Osteocyte (in vitro differentiated cells): ENCODE measurements around the gene TCHP. TPM values are rescaled to one million over a fixed set of nuclear protein-coding genes. Genes with fewer than 3 reads are reported as not detected.
A peak's percentile ranks its signal among the peaks of the same experiment; 100 is the strongest.
"Not testable (repeated sequence)": the region's sequence is repeated elsewhere in the genome, so short reads cannot be mapped to it uniquely, and the experiment has no call there.

Experiments used
- DNase-seq: peaks from one replicate; pipeline ENCODE4 v3.0.0; 2021; ENCODE audit warnings: mixed read lengths; ENCODE audit not compliant: unreplicated experiment; ENCODE audit errors: extremely low spot score
- H3K27ac Mint-ChIP-seq: one replicate; pipeline ENCODE4 v1.8.0; 2021; ENCODE audit warnings: mild to moderate bottlenecking, mixed read lengths; ENCODE audit not compliant: unreplicated experiment
- H3K27me3 Mint-ChIP-seq: one replicate; pipeline ENCODE4 v1.8.0; 2021; ENCODE audit warnings: mixed read lengths; ENCODE audit not compliant: unreplicated experiment
- H3K36me3 Mint-ChIP-seq: one replicate; pipeline ENCODE4 v1.8.0; 2021; ENCODE audit warnings: mixed read lengths; ENCODE audit not compliant: unreplicated experiment
- H3K4me1 Mint-ChIP-seq: one replicate; pipeline ENCODE4 v1.8.0; 2021; ENCODE audit warnings: mixed read lengths; ENCODE audit not compliant: unreplicated experiment
- H3K4me3 Mint-ChIP-seq: one replicate; pipeline ENCODE4 v1.8.0; 2021; ENCODE audit warnings: mild to moderate bottlenecking, moderate library complexity, mixed read lengths; ENCODE audit not compliant: unreplicated experiment
- H3K9me3 Mint-ChIP-seq: one replicate; pipeline ENCODE4 v1.8.0; 2021; ENCODE audit warnings: mixed read lengths; ENCODE audit not compliant: unreplicated experiment
- total RNA-seq: library from RNA; stranded (reverse); gene quantifications from 2 replicates; pipeline ENCODE4 v1.2.1, GENCODE V29; 2021
- TF ChIP-seq, protein P1 (sequence below): fragments of 200-600 bp; sonication (generic); IDR thresholded peaks from 2 replicates; pipeline ENCODE4 v1.5.0; 2021; ENCODE audit warnings: antibody characterized with exemption, mild to moderate bottlenecking, moderate library complexity

The TCHP gene
- total RNA-seq, 1 donor from 2014 or later, result 14.4 TPM

DNA sequence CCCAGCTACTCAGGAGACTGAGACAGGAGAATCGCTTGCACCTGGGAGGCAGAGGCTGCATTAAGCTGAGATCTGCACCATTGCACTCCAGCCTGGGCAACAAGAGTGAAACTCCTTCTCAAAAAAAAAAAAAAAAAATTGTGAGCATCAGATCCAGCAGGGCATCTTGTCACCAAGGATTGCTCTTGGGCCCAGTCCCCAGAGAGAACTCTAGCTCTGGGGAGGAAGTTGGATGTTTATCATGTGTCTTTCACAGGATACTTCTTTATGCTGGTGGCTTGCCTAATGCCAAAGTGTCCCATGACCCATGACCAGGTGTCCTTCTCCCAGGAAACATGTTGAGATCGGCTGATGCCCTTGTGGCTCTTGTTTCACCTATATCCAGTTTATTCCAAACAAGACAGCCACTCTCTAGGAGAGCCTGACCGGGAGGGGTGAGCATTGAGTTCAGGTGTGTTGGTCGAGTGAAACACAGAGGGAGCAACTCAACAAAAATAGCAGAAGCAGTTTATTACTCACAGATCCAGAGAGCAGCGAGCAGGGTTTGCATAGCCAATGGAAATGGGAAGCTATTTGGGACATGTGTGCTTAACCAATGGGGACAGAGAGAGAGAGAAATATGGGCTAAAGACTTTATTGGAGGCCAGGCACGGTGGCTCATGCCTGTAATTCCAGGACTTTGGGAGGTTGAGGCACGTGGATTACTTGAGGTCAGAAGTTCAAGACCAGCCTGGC, 6.6 kb upstream of the TCHP start:
- Mint-ChIP-seq H3K27me3 (no peaks in the 10 kb centered on the region), H3K9me3 (no peaks in the 10 kb centered on the region), H3K36me3 (no peaks in the 10 kb centered on the region), H3K27ac (no peak overlapping the region), H3K4me1 (peaks cover 17% of the 10 kb centered on the region), H3K4me3 (no peak overlapping the region)
- no peak for DNase-seq
- TF ChIP-seq, protein P1, sequence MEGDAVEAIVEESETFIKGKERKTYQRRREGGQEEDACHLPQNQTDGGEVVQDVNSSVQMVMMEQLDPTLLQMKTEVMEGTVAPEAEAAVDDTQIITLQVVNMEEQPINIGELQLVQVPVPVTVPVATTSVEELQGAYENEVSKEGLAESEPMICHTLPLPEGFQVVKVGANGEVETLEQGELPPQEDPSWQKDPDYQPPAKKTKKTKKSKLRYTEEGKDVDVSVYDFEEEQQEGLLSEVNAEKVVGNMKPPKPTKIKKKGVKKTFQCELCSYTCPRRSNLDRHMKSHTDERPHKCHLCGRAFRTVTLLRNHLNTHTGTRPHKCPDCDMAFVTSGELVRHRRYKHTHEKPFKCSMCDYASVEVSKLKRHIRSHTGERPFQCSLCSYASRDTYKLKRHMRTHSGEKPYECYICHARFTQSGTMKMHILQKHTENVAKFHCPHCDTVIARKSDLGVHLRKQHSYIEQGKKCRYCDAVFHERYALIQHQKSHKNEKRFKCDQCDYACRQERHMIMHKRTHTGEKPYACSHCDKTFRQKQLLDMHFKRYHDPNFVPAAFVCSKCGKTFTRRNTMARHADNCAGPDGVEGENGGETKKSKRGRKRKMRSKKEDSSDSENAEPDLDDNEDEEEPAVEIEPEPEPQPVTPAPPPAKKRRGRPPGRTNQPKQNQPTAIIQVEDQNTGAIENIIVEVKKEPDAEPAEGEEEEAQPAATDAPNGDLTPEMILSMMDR, result no peak

DNA sequence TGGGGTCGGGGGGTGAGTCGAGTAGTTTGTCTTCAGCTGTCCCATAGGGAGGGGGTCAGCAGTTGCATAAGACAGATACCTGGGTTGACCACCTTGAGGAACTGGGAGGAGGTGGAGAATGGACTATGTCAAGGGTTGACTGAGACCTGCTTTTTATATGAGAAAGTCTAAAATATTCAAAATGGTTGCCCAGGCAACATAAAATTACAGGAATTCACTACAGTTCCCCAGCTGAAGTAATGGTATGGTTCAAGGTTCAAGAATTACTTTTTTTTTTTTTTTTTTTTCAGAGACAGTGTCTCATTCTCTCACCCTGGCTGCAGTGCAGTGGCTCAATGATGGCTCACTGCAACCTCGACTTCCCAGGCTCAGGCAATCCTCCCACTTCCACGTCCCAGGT, 5.1 kb upstream of the TCHP start:
- Mint-ChIP-seq H3K27me3 (no peaks in the 10 kb centered on the region), H3K36me3 (no peaks in the 10 kb centered on the region), H3K4me1 (peaks cover 8% of the 10 kb centered on the region), H3K9me3 (no peaks in the 10 kb centered on the region), H3K27ac (no peak overlapping the region), H3K4me3 (no peak overlapping the region)
- TF ChIP-seq, protein P1, result no peak
- no peak for DNase-seq

DNA sequence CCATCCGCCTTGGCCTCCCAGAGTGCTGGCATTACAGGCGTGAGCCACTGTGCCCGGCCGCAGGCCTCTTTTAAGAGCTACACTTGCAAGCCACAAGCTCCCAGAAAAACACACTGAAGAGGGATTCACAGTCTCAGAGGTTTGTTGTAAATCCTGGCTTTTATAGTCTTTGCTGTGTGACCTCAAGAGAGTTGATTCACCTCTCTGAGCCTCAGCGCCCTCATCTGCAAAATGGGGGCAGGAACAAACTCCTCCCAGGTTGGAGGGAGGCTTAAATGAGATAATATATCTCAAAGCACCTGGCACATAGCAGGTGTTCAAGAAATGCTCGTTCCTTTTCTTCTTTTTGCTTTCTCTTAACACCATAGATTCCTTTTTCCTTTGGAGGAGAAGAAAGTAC, 3.9 kb upstream of the TCHP start:
- TF ChIP-seq, protein P1, result no peak
- H3K4me3 Mint-ChIP-seq, result no peak overlapping the region
- no peaks in the 10 kb centered on the region for H3K36me3 Mint-ChIP-seq

DNA sequence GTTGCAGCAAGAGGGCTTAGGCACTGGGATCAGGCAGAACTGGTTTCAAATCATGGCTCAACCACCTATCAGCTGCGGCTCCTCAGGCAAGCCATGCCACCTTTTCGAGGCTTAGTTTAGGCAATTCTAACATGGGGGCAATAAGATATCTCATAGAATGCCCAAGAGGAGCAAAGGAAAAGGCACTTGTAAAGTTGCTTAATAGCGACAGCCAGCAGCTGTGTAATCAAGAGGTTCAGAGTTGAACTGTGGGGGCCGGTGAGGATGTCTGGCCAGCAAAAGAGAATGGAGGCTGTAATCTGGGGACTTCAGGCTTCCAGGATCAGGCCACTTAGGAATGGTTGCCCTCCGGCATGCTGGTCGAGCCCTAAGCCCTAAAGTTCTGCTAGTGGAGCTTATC, 3.0 kb upstream of the TCHP start:
- no peak for DNase-seq
- Mint-ChIP-seq H3K36me3 (no peaks in the 10 kb centered on the region), H3K4me1 (peaks cover 21% of the 10 kb centered on the region), H3K27me3 (no peaks in the 10 kb centered on the region), H3K4me3 (no peak overlapping the region), H3K9me3 (no peaks in the 10 kb centered on the region), H3K27ac (no peak overlapping the region)
- TF ChIP-seq, protein P1, result no peak

More for the DNA sequence above, 3.9 kb upstream of the TCHP start:
- Mint-ChIP-seq H3K9me3 (no peaks in the 10 kb centered on the region), H3K4me1 (peaks cover 14% of the 10 kb centered on the region), H3K27me3 (no peaks in the 10 kb centered on the region), H3K27ac (no peak overlapping the region)
- no peak for DNase-seq

DNA sequence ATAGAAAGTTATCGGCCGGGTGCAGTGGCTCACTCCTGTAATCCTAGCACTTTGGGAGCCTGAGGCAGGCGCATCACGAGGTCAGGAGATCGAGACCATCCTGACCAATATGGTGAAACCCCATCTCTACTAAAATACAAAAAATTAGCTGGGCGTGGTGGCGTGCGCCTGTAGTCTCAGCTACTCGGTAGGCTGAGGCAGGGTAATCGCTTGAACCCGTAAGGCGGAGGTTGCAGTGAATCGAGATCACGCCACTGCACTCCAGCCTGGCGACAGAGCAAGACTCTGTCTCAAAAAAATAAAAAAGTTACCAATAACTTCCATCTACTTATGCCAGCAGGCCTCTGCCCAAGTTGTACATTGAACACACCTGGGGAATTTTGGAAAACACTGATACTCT, 729 bp upstream of the TCHP start:
- peak overlapping the region; percentile 97 for H3K4me3 Mint-ChIP-seq
- peak overlapping the region; percentile 96 for H3K27ac Mint-ChIP-seq
- H3K9me3 Mint-ChIP-seq, H3K27me3 Mint-ChIP-seq, DNase-seq, H3K36me3 Mint-ChIP-seq: not testable (repeated sequence)
- peaks cover 21% of the 10 kb centered on the region for H3K4me1 Mint-ChIP-seq
